GM12873 (cell line): Measurements from ENCODE around the gene ZC3H12C.

Experiments
- TF ChIP-seq, protein P1 (sequence below): IDR thresholded peaks from 2 replicates; pipeline ENCODE4 v1.5.1; 2012; ENCODE audit warnings: low read depth, mild to moderate bottlenecking, moderate library complexity, low read length, control low read depth; ENCODE audit not compliant: insufficient read depth; ENCODE audit errors: missing control alignments

Gene ZC3H12C

DNA sequence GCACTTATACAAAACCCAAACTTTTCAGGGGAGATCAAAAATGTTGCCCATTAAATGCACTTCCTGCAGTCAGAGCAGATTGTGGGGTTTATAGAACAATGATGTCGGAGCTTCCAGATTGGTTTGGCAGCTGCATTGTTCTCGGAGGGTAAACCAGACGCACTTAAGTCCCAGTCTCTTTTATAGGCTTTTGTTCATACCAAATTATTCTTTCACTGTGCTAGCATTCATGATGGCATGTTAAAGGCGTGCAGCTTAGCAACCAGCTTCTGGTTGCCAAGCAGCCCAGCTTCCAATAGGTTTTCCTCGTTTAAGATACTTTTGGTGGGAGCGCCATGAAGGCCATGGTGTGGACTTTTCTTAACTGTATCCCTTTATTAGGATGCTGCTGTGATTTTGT lies 40.9 kb downstream of the ZC3H12C start:
- TF ChIP-seq, protein P1, sequence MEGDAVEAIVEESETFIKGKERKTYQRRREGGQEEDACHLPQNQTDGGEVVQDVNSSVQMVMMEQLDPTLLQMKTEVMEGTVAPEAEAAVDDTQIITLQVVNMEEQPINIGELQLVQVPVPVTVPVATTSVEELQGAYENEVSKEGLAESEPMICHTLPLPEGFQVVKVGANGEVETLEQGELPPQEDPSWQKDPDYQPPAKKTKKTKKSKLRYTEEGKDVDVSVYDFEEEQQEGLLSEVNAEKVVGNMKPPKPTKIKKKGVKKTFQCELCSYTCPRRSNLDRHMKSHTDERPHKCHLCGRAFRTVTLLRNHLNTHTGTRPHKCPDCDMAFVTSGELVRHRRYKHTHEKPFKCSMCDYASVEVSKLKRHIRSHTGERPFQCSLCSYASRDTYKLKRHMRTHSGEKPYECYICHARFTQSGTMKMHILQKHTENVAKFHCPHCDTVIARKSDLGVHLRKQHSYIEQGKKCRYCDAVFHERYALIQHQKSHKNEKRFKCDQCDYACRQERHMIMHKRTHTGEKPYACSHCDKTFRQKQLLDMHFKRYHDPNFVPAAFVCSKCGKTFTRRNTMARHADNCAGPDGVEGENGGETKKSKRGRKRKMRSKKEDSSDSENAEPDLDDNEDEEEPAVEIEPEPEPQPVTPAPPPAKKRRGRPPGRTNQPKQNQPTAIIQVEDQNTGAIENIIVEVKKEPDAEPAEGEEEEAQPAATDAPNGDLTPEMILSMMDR: no peak

DNA sequence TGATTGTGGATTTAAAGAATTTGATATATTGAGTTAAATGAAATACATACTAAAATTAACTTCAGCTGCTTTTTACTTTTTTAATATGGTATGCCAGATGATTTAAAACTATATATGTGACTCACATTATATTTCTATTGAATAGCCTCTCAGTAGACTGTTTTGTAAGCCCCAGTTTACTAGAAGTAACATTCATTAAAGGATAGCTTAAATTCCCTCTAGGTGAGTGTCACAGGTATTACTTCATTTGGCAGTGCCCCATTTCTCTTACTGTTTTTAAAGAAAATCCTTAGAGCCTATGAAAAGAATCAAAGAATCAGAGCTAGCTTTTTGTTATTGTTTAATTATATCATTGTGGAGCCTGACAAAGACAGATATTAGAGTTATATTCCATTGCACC lies 48.6 kb downstream of the ZC3H12C start:
- TF ChIP-seq, protein P1: no peak

DNA sequence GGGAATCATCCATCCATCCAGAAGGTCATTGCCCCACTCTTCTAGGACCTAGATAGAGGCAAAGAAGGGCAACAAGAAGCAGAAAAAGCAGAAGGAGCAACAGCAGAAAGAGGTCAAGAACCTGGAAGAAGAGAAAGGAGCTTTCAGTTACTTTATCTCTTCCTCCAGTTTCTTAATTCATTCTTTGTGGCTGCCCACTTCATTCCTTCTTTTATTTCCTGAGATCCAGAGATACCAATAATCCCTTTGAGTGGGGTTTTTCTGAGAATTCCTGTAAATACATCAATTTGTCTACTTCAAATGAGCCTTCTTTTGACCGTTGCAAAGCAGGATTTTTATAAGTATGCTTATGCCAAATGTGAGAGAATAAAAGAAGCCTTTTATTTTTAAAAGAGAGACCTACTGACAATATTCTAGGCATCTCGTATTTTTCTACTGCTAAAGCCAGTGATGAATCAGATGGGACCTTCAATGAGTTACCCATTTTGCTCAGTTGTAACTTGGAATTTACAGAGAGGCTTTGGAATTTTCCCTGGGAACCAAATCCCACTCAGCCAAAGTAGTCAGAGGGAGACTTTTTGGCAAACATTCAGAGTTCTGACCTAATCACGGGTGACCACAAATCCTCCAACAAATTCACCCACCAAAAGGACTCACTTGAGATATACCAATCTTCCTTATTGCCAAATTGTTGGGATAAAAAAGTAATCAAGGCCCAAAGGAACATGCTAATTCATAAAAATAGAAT lies 54.9 kb downstream of the ZC3H12C start:
- TF ChIP-seq, protein P1: no peak

DNA sequence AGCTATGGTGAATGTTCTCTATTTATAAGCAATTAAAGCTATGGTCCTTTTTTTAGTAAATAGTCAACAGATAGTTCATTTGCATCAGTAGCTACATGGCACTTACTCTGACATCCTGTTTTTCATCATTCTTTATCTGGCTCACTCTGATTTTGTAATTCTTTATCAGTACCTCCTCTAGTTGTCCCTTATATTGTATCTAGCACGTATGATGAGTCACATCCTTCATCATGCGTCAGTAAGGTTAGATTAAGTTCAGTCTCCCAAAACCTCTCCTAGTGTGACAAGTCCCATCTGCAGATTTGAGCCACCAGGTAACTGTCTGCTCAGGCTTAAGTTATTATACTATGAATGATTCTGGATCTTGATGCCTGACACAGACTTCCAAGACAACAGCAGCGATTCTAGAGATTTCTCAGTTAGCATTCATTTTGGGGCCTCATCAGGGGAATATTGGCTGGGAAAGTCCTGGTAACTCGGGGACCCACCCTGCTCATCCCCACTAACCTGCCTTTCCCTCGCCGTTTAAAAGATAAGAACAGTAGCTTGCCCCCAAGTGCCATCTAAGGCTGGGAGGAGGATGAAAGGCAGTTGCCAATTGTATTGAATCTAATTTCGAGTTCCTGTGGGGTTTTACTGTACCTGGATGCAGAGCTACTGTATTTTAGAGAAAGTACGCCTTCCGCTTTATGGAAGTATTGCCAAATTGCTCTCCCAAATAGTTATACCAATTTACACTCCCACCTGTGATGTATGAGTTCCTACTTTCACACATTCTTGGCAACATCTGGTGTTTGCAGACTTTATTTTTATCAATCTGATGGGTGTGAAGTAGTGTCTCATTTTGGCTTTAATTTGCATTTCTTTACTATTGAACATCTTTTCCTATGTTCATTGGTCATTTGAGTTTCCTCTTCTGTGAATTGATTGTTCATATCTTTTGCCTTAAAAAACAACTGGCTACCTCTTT lies 55.9 kb downstream of the ZC3H12C start:
- TF ChIP-seq, protein P1: no peak

DNA sequence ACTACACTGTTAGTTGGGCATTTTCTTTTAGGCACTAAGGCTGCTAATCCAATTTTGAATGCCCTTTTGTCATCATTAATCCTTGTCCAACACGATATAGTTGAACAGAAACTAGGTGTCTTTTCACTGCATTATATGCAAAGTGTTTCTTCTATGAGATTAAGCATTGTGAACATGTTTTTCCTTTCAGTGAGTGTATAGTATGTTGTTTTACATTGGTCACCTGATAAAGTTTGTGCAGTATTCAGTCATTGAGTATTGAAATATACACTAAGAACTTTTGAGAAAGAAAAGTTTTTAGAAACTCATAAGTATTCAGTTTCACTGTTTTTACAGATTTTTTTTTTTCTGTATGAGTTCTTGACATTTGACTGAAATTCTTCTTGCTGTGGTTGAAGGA lies 59.0 kb downstream of the ZC3H12C start:
- TF ChIP-seq, protein P1: no peak

DNA sequence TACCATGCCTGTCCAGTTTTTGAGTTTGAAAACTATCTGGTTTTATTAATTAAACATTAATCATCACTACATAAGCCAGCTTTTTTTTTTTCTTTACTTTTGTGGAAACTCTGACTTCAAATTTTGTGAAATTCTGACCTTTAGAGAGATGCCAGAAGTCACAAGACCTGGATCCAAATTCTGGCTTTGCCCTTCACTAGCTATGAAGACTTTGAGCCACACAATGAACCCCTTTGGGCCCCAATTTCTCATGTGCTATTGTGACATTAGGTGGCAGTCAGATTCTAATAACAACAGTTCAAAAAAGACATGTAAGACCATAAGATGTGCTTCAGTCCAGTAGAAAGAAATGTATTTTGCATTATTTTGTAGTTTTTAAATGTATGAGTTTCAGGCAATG lies 60.3 kb downstream of the ZC3H12C start:
- TF ChIP-seq, protein P1: no peak

DNA sequence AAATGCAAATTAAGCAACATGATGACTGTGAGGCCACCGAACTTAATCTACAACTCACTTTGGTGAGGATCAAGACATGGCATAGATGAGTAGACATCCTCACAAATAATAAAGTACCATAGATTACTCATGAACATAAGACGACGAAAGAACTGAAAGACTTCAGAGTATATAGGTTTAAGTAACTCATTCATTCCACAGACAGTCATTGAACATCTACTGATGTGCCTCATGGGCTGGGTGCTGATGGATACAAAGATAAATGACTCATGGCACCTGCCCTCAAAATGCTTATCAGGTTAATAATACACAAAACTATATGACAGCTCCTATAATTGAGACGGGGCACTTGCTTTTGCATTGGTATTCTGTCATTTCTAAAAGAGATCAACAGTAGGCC lies 63.3 kb downstream of the ZC3H12C start:
- TF ChIP-seq, protein P1: no peak
